Neural progenitor cell (in vitro differentiated cells): Measurements from ENCODE around the gene SFI1. TPM values are rescaled to one million over a fixed set of nuclear protein-coding genes. Genes with fewer than 3 reads are reported as not detected.
A peak's percentile ranks its signal among the peaks of the same experiment; 100 is the strongest.

Experiments used
- DNase-seq: peaks from one replicate; pipeline ENCODE4 v3.0.0-alpha.2; 2016; ENCODE audit warnings: low spot score
- H2AFZ ChIP-seq: fragments of 200-600 bp; sonication (generic); replicated peaks from 2 replicates; pipeline ENCODE4 v1.6.1; 2016; ENCODE audit warnings: antibody characterized with exemption
- H3F3A ChIP-seq: fragments of 200-600 bp; sonication (generic); 2 replicates; pipeline ENCODE4 v1.6.1; 2016; ENCODE audit warnings: antibody characterized with exemption, low read depth
- H3K27ac ChIP-seq: fragments of 200-600 bp; sonication (generic); 2 replicates; pipeline ENCODE4 v1.5.1; 2016; ENCODE audit warnings: mild to moderate bottlenecking
- H3K27me3 ChIP-seq: fragments of 200-600 bp; sonication (generic); 2 replicates; pipeline ENCODE4 v1.6.1; 2016; ENCODE audit warnings: mild to moderate bottlenecking, moderate library complexity
- H3K36me3 ChIP-seq: fragments of 200-600 bp; sonication (generic); 2 replicates; pipeline ENCODE4 v1.5.1; 2016
- H3K4me1 ChIP-seq: fragments of 200-600 bp; sonication (generic); 2 replicates; pipeline ENCODE4 v1.6.1; 2016; ENCODE audit warnings: mixed run types
- H3K4me2 ChIP-seq: fragments of 200-600 bp; sonication (generic); 2 replicates; pipeline ENCODE4 v1.6.1; 2016
- H3K4me3 ChIP-seq: fragments of 200-600 bp; sonication (generic); 2 replicates; pipeline ENCODE4 v1.5.1; 2016
- H3K79me2 ChIP-seq: fragments of 200-600 bp; sonication (generic); 2 replicates; pipeline ENCODE4 v1.6.1; 2016; ENCODE audit warnings: low read depth
- H3K9ac ChIP-seq: fragments of 200-600 bp; sonication (generic); 2 replicates; pipeline ENCODE4 v1.6.1; 2016
- H3K9me3 ChIP-seq: fragments of 200-600 bp; sonication (generic); 2 replicates; pipeline ENCODE4 v1.5.1; 2016; ENCODE audit warnings: low read depth
- H4K20me1 ChIP-seq: fragments of 200-600 bp; sonication (generic); 2 replicates; pipeline ENCODE4 v1.6.1; 2016; ENCODE audit warnings: low read depth
- H3K27ac Mint-ChIP-seq: 3 replicates; pipeline ENCODE4 v1.8.0; 2021; ENCODE audit warnings: mixed read lengths
- H3K27me3 Mint-ChIP-seq: 2 replicates; pipeline ENCODE4 v1.8.0; 2022; ENCODE audit warnings: low read depth, mild to moderate bottlenecking, inconsistent platforms, moderate library complexity, mixed read lengths; ENCODE audit not compliant: insufficient read depth
- H3K36me3 Mint-ChIP-seq: 3 replicates; pipeline ENCODE4 v1.8.0; 2021; ENCODE audit warnings: mixed read lengths
- H3K4me1 Mint-ChIP-seq: 3 replicates; pipeline ENCODE4 v1.8.0; 2021; ENCODE audit warnings: mixed read lengths
- H3K4me3 Mint-ChIP-seq: 3 replicates; pipeline ENCODE4 v1.8.0; 2021; ENCODE audit warnings: mild to moderate bottlenecking, moderate library complexity, mixed read lengths
- H3K9me3 Mint-ChIP-seq: 3 replicates; pipeline ENCODE4 v1.8.0; 2020; ENCODE audit warnings: mixed read lengths
- EZH2 ChIP-seq: fragments of 200-600 bp; sonication (generic); IDR thresholded peaks from 2 replicates; pipeline ENCODE4 v1.6.1; 2017; ENCODE audit warnings: antibody characterized with exemption, mild to moderate bottlenecking, moderate library complexity
- EZH2phosphoT487 ChIP-seq: fragments of 200-600 bp; sonication (generic); IDR thresholded peaks from 2 replicates; pipeline ENCODE4 v1.6.1; 2017; ENCODE audit warnings: antibody characterized with exemption
- total RNA-seq: library from RNA; depleted of rRNA; stranded (reverse); fragments of >200 nt; gene quantifications from 2 replicates; pipeline ENCODE4 v1.2.3, GENCODE V29; 2015; ENCODE audit warnings: low replicate concordance
- TF ChIP-seq, protein P1 (sequence below): fragments of 200-600 bp; sonication (generic); IDR thresholded peaks from 2 replicates; pipeline ENCODE4 v1.5.1; 2017; ENCODE audit warnings: antibody characterized with exemption, mild to moderate bottlenecking

Gene SFI1
- total RNA-seq, 1 donor from 2014 or later, result 25.0 TPM

DNA sequence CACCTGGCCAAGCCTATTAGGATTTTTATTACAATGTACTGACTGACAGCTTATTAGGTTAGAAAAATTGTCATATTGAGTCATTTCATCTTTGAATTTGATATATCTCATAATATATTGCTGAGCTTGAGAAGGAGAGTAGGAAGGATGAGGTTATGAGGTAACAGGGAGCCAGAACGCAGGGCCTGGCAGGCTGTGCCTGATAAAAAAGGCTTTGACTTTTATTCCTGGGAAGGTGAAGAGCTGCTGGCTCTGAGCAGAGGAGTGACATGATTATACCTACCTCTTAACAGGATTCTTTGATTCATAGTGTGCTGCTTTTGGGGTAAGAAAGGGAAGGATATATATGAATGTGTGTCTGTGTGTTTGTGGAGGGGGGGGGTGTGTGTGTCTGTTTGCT, 70.9 kb downstream of the SFI1 start:
- Mint-ChIP-seq H3K27ac (no peak overlapping the region), H3K27me3 (peaks cover 2% of the 10 kb centered on the region), H3K4me1 (no peaks in the 10 kb centered on the region), H3K9me3 (no peaks in the 10 kb centered on the region), H3K36me3 (peaks cover 9% of the 10 kb centered on the region), H3K4me3 (no peak overlapping the region)
- H3K9ac ChIP-seq, result no peak overlapping the region
- no peaks in the 10 kb centered on the region for H3K27me3 ChIP-seq
- H3K27ac ChIP-seq, result no peak overlapping the region
- H3K4me1 ChIP-seq, result no peaks in the 10 kb centered on the region
- H2AFZ ChIP-seq, result no peak overlapping the region
- H3K4me3 ChIP-seq, result no peak overlapping the region
- no peaks in the 10 kb centered on the region for H3K79me2 ChIP-seq
- DNase-seq, result no peak
- H3F3A ChIP-seq, result no peaks in the 10 kb centered on the region
- H4K20me1 ChIP-seq, result no peaks in the 10 kb centered on the region
- H3K36me3 ChIP-seq, result no peaks in the 10 kb centered on the region
- no peak overlapping the region for H3K4me2 ChIP-seq
- no peaks in the 10 kb centered on the region for H3K9me3 ChIP-seq
- TF ChIP-seq, protein P1, sequence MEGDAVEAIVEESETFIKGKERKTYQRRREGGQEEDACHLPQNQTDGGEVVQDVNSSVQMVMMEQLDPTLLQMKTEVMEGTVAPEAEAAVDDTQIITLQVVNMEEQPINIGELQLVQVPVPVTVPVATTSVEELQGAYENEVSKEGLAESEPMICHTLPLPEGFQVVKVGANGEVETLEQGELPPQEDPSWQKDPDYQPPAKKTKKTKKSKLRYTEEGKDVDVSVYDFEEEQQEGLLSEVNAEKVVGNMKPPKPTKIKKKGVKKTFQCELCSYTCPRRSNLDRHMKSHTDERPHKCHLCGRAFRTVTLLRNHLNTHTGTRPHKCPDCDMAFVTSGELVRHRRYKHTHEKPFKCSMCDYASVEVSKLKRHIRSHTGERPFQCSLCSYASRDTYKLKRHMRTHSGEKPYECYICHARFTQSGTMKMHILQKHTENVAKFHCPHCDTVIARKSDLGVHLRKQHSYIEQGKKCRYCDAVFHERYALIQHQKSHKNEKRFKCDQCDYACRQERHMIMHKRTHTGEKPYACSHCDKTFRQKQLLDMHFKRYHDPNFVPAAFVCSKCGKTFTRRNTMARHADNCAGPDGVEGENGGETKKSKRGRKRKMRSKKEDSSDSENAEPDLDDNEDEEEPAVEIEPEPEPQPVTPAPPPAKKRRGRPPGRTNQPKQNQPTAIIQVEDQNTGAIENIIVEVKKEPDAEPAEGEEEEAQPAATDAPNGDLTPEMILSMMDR, result no peak
- TF ChIP-seq EZH2phosphoT487 (no peak), EZH2 (no peak)

DNA sequence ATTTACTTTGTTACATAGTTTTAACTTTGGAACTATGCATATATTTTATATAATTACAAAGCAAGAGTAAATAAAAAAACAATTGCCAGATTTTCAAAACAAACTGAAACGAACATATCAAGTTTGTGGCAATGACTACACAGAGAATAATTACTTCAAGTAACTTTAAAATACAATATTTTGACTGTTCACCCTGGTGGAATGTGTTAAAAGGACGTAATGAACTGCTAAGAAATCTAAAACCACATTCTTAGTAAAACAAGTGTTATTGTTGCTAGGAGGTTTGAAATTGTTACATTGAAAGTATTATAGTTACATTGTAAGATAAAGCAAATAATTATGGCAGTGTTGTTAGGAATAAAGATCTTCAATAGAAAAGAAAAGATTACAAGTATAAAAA, 71.4 kb downstream of the SFI1 start:
- Mint-ChIP-seq H3K9me3 (no peaks in the 10 kb centered on the region), H3K36me3 (peaks cover 9% of the 10 kb centered on the region), H3K27ac (no peak overlapping the region), H3K4me1 (no peaks in the 10 kb centered on the region), H3K4me3 (no peak overlapping the region), H3K27me3 (peaks cover under 1% of the 10 kb centered on the region)
- Histone ChIP-seq H3K27me3 (no peaks in the 10 kb centered on the region), H3K9me3 (no peaks in the 10 kb centered on the region), H3K36me3 (no peaks in the 10 kb centered on the region), H2AFZ (no peak overlapping the region), H4K20me1 (no peaks in the 10 kb centered on the region), H3K79me2 (no peaks in the 10 kb centered on the region), H3K4me3 (no peak overlapping the region), H3K4me2 (no peak overlapping the region), H3K27ac (no peak overlapping the region), H3F3A (no peaks in the 10 kb centered on the region), H3K4me1 (no peaks in the 10 kb centered on the region), H3K9ac (no peak overlapping the region)
- no peak for DNase-seq
- TF ChIP-seq EZH2 (no peak), EZH2phosphoT487 (no peak)
- TF ChIP-seq, protein P1, result no peak

DNA sequence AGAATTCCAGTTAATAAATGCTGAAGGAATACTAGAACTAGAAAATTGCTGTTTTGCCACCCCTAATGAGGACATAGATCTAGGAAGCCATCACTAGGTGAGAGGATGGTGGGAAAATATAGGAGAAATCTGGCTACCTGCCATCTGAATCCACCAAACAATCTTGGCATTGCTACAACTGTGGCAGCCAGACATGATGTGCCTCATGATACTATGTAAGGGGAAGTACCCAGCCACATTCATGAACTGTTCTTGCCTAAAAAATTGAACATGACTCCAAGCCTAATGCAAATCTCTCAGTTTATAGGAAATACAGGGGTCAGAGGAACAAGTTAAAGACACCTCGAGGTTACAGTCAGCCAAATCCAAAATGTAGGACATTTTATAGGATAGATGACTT, 72.8 kb downstream of the SFI1 start:
- no peak overlapping the region for H2AFZ ChIP-seq
- H3K9ac ChIP-seq, result no peak overlapping the region
- H3F3A ChIP-seq, result no peaks in the 10 kb centered on the region
- H3K4me3 ChIP-seq, result no peak overlapping the region
- no peak overlapping the region for H3K4me2 ChIP-seq
- no peaks in the 10 kb centered on the region for H4K20me1 ChIP-seq
- no peaks in the 10 kb centered on the region for H3K36me3 ChIP-seq
- H3K27ac Mint-ChIP-seq, result no peak overlapping the region
- H3K4me1 Mint-ChIP-seq, result no peaks in the 10 kb centered on the region
- TF ChIP-seq, protein P1, result no peak
- no peak for TF ChIP-seq EZH2phosphoT487
- TF ChIP-seq EZH2, result no peak
- H3K9me3 Mint-ChIP-seq, result no peaks in the 10 kb centered on the region
- no peak overlapping the region for H3K4me3 Mint-ChIP-seq
- H3K27me3 ChIP-seq, result no peaks in the 10 kb centered on the region
- no peaks in the 10 kb centered on the region for H3K4me1 ChIP-seq
- no peak for DNase-seq
- no peak overlapping the region for H3K27ac ChIP-seq
- no peaks in the 10 kb centered on the region for H3K79me2 ChIP-seq
- peaks cover 6% of the 10 kb centered on the region for H3K36me3 Mint-ChIP-seq
- no peaks in the 10 kb centered on the region for H3K9me3 ChIP-seq
- H3K27me3 Mint-ChIP-seq, result no peaks in the 10 kb centered on the region

DNA sequence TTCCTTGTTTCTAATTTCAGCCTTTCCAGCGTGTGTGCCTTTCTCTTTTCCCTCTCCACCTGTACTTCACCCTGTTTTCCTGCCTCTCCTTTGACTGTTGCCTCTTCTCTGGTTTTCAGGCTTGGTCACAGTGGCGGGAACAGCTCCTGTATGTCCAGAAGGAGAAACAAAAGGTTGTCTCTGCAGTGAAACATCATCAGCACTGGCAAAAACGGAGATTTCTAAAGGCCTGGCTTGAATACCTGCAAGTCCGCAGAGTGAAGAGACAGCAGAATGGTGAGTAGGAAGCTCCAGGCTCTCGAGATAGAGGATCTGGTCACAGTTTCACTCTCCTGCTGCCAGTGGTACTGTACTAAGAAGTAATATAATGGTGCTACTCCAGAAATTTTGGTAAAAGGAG, 76.6 kb downstream of the SFI1 start:
- Mint-ChIP-seq H3K4me3 (no peak overlapping the region), H3K9me3 (no peaks in the 10 kb centered on the region), H3K4me1 (no peaks in the 10 kb centered on the region), H3K36me3 (peaks cover 13% of the 10 kb centered on the region), H3K27ac (peak overlapping the region; percentile 78), H3K27me3 (no peaks in the 10 kb centered on the region)
- Histone ChIP-seq H3K9me3 (no peaks in the 10 kb centered on the region), H3K27ac (no peak overlapping the region), H3K27me3 (no peaks in the 10 kb centered on the region), H4K20me1 (no peaks in the 10 kb centered on the region), H3K79me2 (no peaks in the 10 kb centered on the region), H3K36me3 (no peaks in the 10 kb centered on the region), H3K4me3 (no peak overlapping the region), H3K4me1 (no peaks in the 10 kb centered on the region), H3K4me2 (no peak overlapping the region), H3K9ac (peak overlapping the region; percentile 39), H3F3A (no peaks in the 10 kb centered on the region), H2AFZ (no peak overlapping the region)
- TF ChIP-seq, protein P1, result no peak
- TF ChIP-seq EZH2phosphoT487, result no peak
- no peak for TF ChIP-seq EZH2
- DNase-seq, result no peak
